PC-9 (cell line): Measurements from ENCODE around the gene ERMP1. TPM values are rescaled to one million over a fixed set of nuclear protein-coding genes. Genes with fewer than 3 reads are reported as not detected.
"Not testable (repeated sequence)": the region's sequence is repeated elsewhere in the genome, so short reads cannot be mapped to it uniquely, and the experiment has no call there.

ENCODE experiments used
- Bru-seq: library from RNA; stranded (reverse); fragments of 400-500 nt; gene quantifications from one replicate; lab custom pipeline; 2021; lab: Mats Ljungman, UMichigan
- BruChase-seq, 2 experiments: library from RNA; stranded (reverse); fragments of 400-500 nt; gene quantifications; one replicate each; lab custom pipeline; 2021; lab: Mats Ljungman, UMichigan
- BruUV-seq: library from RNA; stranded (reverse); fragments of 400-500 nt; replicated peaks from 2 replicates; lab custom pipeline; 2021; lab: Mats Ljungman, UMichigan
- CTCF ChIA-PET: fragments of 300-600 bp; sonication (Branson Sonifier 250); formaldehyde crosslinking; loops from one replicate; lab custom pipeline; 2022; ENCODE audit warnings: antibody characterized with exemption; lab: Charles Lee
- POLR2A ChIA-PET: fragments of 300-600 bp; sonication (Branson Sonifier 250); formaldehyde crosslinking; loops from one replicate; lab custom pipeline; 2022; ENCODE audit warnings: antibody characterized with exemption; ENCODE audit not compliant: unreplicated experiment; lab: Charles Lee
- DNase-seq, 2 experiments: peaks; one replicate each; pipeline versions ENCODE4 v3.0.0 to v3.0.0-alpha.2; 2015 to 2022; ENCODE audit warnings: mixed read lengths in 1 of 2
- H2AFZ ChIP-seq: fragments of 200-600 bp; sonication (generic); 2 replicates; pipeline ENCODE4 v1.8.1; 2017; ENCODE audit warnings: antibody characterized with exemption
- H3F3A ChIP-seq: fragments of 200-600 bp; sonication (generic); 2 replicates; pipeline ENCODE4 v1.8.1; 2017; ENCODE audit warnings: antibody characterized with exemption, mild to moderate bottlenecking, low read depth; ENCODE audit not compliant: insufficient read depth
- H3K27ac ChIP-seq: fragments of 200-600 bp; sonication (generic); 2 replicates; pipeline ENCODE4 v1.6.1; 2016; ENCODE audit warnings: mixed run types
- H3K27me3 ChIP-seq: fragments of 200-600 bp; sonication (generic); 2 replicates; pipeline ENCODE4 v1.6.1; 2016; ENCODE audit warnings: low read depth, mixed run types; ENCODE audit not compliant: insufficient read depth
- H3K36me3 ChIP-seq: fragments of 200-600 bp; sonication (generic); 2 replicates; pipeline ENCODE4 v1.6.1; 2016; ENCODE audit warnings: low read depth, mixed run types
- H3K4me1 ChIP-seq: fragments of 200-600 bp; sonication (generic); replicated peaks from 2 replicates; pipeline ENCODE4 v1.6.1; 2016; ENCODE audit warnings: mixed run types; ENCODE audit not compliant: insufficient read depth
- H3K4me2 ChIP-seq: fragments of 200-600 bp; sonication (generic); 2 replicates; pipeline ENCODE4 v1.6.1; 2017; ENCODE audit warnings: mixed run types
- H3K4me3 ChIP-seq: fragments of 200-600 bp; sonication (generic); 2 replicates; pipeline ENCODE4 v1.6.1; 2016; ENCODE audit warnings: mixed run types
- H3K79me2 ChIP-seq: fragments of 200-600 bp; sonication (generic); 2 replicates; pipeline ENCODE4 v1.6.1; 2017; ENCODE audit warnings: low read depth, mixed run types
- H3K9me2 ChIP-seq: fragments of 200-600 bp; sonication (generic); 2 replicates; pipeline ENCODE4 v1.8.1; 2017; ENCODE audit warnings: mild to moderate bottlenecking; ENCODE audit not compliant: insufficient read depth
- H3K9me3 ChIP-seq: fragments of 200-600 bp; sonication (generic); 2 replicates; pipeline ENCODE4 v1.8.1; 2016; ENCODE audit warnings: low read depth; ENCODE audit not compliant: insufficient read depth
- H4K20me1 ChIP-seq: fragments of 200-600 bp; sonication (generic); 2 replicates; pipeline ENCODE4 v1.8.1; 2017; ENCODE audit not compliant: insufficient read depth
- CTCF ChIP-seq: fragments of 200-600 bp; sonication (generic); conservative IDR thresholded peaks from 2 replicates; pipeline ENCODE4 v1.6.1; 2017; ENCODE audit warnings: mixed run types, antibody characterized with exemption, mild to moderate bottlenecking, moderate library complexity
- EZH2 ChIP-seq: fragments of 200-600 bp; sonication (generic); IDR thresholded peaks from 2 replicates; pipeline ENCODE4 v1.8.0; 2017; ENCODE audit warnings: antibody characterized with exemption, low read depth
- intact Hi-C: fragments of 100-400 bp; cut with micrococcal nuclease; formaldehyde crosslinking; loops from one replicate; pipeline ENCODE4 v1.10.0; 2022; ENCODE audit not compliant: unreplicated experiment
- long read RNA-seq: library from polyadenylated mRNA; stranded (forward); transcript quantifications from one replicate; pipeline ENCODE4 v2.0.0, GENCODE V29; 2022
- total RNA-seq: library from RNA; stranded (reverse); gene quantifications from 2 replicates; pipeline ENCODE4 v1.2.3, GENCODE V29; 2021

Gene ERMP1
- total RNA-seq (51.0 and 64.6 TPM in 2 replicates), Bru-seq, nascent RNA (percentile 81 among the genes with signal in this experiment), BruChase-seq, experiment 1, labeled RNA remaining after a 2-hour chase (percentile 81 among the genes with signal in this experiment), BruChase-seq, experiment 2, labeled RNA remaining after a 6-hour chase (percentile 73 among the genes with signal in this experiment)
- long read RNA-seq, full-length matches to known transcripts, result 29 of 57 reads
- long read RNA-seq, partial matches to known transcripts, result 7 of 57 reads
- long read RNA-seq, other reads (novel, unspliced or antisense), result 21 of 57 reads

- no peaks in the 10 kb centered on the region; the same call in 1 of the 2 replicates for H4K20me1 ChIP-seq
- H3K79me2 ChIP-seq, result peaks cover 46% of the 10 kb centered on the region
- no peaks in the 10 kb centered on the region for H3F3A ChIP-seq
- no peaks in the 10 kb centered on the region for H3K9me3 ChIP-seq
- peaks cover 14% of the 10 kb centered on the region for H3K36me3 ChIP-seq
- no peaks in the 10 kb centered on the region for H3K27me3 ChIP-seq
- peaks cover 10% of the 10 kb centered on the region for H3K4me1 ChIP-seq
- CTCF ChIA-PET, result interaction anchor here (0.5 kb wide), 1 partner anchor 196 kb away, joined by 6 read pairs; no protein-coding TSS in a partner anchor
- DNase-seq, result peak; percentile 49 to 78
- H3K9me2 ChIP-seq, result no peaks in the 10 kb centered on the region
- peak within 1 kb of the TSS; percentile 77 for H2AFZ ChIP-seq
- peak within 1 kb of the TSS; percentile 56 for H3K27ac ChIP-seq
- H3K4me3 ChIP-seq, result peak within 1 kb of the TSS; percentile 87
- POLR2A ChIA-PET, result no interaction called here
- BruUV-seq, result TSS peak; percentile 31
- intact Hi-C loops, result loop anchor here (1.0 kb wide), 2 partner anchors 48 to 53 kb away; no protein-coding TSS in a partner anchor
- peak within 1 kb of the TSS; percentile 73 for H3K4me2 ChIP-seq
- TF ChIP-seq CTCF (peak; percentile 82), EZH2 (no peak)
Observed at GRCh38 chr9:5832538-5833529, at the start of gene ERMP1. Gene ERMP1 (minus strand): TSS chr9:5833117. CDS start chr9:5833027, 90 bp downstream.

GRCh38 chr9:5882244-5883012 is 49.5 kb upstream of the ERMP1 start:
- H3K36me3 ChIP-seq, H3K27ac ChIP-seq, H3K27me3 ChIP-seq, H4K20me1 ChIP-seq, H3K79me2 ChIP-seq, CTCF ChIA-PET, DNase-seq, H3K4me2 ChIP-seq, H3K9me3 ChIP-seq, H3K9me2 ChIP-seq, POLR2A ChIA-PET, BruUV-seq, H3K4me3 ChIP-seq, H2AFZ ChIP-seq: not testable (repeated sequence)
- Histone ChIP-seq H3F3A (peaks cover 14% of the 10 kb centered on the region; the same call in 1 of the 2 replicates), H3K4me1 (peaks cover 27% of the 10 kb centered on the region)
- intact Hi-C loops, result loop anchor here (10.0 kb wide), 1 partner anchor 422 kb away; no protein-coding TSS in a partner anchor

GRCh38 chr9:5879419-5880181 is 46.7 kb upstream of the ERMP1 start:
- peak; percentile 40 to 91 for DNase-seq
- no peaks in the 10 kb centered on the region for H3K36me3 ChIP-seq
- H3F3A ChIP-seq, result peaks cover 14% of the 10 kb centered on the region; the same call in 1 of the 2 replicates
- no peak overlapping the region; the same call in 1 of the 2 replicates for H3K4me3 ChIP-seq
- H3K4me2 ChIP-seq, result peak overlapping the region; percentile 65
- H3K9me3 ChIP-seq, result no peaks in the 10 kb centered on the region
- CTCF ChIA-PET, result interaction anchor here (0.6 kb wide), 2 partner anchors 48 to 72 kb away, joined by 3 read pairs; no protein-coding TSS in a partner anchor
- no peaks in the 10 kb centered on the region for H3K9me2 ChIP-seq
- H3K4me1 ChIP-seq, result peaks cover 27% of the 10 kb centered on the region
- H3K79me2 ChIP-seq, result no peaks in the 10 kb centered on the region
- POLR2A ChIA-PET, result interaction anchor here (0.6 kb wide), 1 partner anchor 127 kb away, joined by 4 read pairs; no protein-coding TSS in a partner anchor
- peak overlapping the region; percentile 79 for H3K27ac ChIP-seq
- no peaks in the 10 kb centered on the region for H4K20me1 ChIP-seq
- intact Hi-C loops, result loop anchor here (10.0 kb wide), 1 partner anchor 425 kb away; no protein-coding TSS in a partner anchor
- BruUV-seq, result TSS peak; percentile 69
- no peak for TF ChIP-seq CTCF
- TF ChIP-seq EZH2, result no peak
- H2AFZ ChIP-seq, result peak overlapping the region; percentile 58; the same call in 1 of the 2 replicates
- H3K27me3 ChIP-seq, result no peaks in the 10 kb centered on the region
